Stimulated activated CD8-positive, alpha-beta memory T cell treated with anti-CD3 and anti-CD28 coated beads, Interleukin-7, amount 100 ng/mL, for 48 hours (primary cell): ENCODE results near the gene VHLL.
"Not testable (repeated sequence)": the region's sequence is repeated elsewhere in the genome, so short reads cannot be mapped to it uniquely, and the experiment has no call there.

Experiments used
- DNase-seq, 2 donors: peaks; one replicate each; pipeline ENCODE4 v3.0.0-alpha.2; 2020; ENCODE audit warnings: low read depth in 1 of 2; ENCODE audit errors: extremely low read depth in 1 of 2

VHLL gene

DNA sequence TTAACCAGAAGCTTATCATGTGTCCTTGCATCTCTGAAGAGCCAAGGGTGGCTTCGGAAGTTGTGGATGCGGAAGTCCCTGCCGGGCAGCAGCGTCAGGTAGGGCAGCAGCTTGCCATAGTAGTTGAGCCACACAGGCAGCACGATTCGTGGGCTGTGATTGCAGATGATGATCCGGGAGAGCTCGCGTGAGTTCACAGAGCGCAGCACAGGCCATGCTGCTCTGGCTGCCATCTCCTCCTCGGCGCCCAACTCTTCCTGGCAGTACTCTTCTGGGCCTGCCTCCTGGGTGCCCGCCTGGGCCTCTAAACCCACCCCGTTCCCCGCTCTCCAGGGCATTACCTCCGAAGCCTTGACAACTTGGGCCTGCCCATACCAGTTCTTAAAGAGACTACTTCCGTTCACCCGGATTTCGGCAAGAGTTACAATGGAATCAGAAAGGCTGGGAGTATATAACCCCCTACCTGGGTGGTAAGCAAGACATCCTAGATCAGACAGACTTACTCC is at the start of gene VHLL:
TSS of gene VHLL (minus strand) at position 456 of the 506 bp plus-strand sequence. CDS start at position 338, 118 bp downstream.
- no peak for DNase-seq

DNA sequence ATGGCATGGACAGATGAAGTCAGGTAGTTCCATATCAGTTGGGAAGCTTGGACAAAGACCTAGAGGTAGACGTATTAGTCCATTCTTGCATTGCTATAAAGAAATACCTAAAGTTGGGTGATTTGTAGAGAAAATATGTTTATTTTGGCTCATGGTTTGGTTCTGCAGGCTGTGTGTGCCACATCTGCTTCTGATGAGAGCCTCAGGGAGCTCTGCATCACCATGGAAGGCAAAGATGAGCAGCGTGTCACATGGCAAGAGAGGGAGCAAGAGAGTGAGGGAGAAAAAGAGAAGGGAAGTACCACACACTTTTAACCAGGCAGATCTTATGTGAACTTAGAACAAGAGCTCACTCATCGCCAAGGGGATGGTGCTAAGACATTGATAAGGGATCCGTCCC is 48.2 kb upstream of the VHLL start:
- no peak for DNase-seq

DNA sequence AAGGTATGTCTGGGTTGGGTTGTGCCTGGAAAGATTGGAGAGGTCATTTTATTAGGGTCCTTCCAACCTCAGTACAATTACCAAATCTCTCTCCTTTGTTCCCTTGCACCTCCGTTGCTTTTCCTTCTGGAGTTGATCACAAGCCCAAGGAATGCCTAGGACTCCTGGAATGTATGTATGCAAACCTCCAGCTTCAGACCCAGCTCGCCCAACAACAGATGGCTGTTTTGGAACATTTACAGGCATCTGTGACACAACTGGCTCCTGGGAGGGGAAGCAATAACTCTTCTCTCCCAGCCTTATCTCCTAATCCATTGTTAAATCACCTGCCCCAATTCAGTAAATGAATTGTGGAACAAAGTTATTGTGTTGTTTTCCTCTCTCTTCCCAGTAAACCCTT is 47.5 kb upstream of the VHLL start:
- DNase-seq: no peak

DNA sequence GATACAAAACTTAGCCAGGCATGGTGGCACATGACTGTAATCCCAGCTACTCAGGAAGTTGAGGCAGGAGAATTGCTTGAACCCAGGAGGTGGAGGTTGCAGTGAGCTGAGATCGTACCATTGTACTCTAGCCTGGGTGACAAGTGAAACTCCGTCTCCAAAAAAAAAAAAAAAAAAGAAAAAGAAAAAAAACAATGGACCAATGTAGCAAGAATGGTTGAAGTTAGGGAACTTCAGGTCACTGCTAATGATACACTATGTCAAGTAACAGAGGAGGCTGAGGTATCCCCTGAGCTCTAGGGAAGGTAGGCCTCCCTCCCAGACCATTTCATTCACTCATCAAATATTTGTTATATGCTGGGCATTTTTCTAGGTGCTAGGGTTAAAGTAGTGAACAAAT is 46.9 kb upstream of the VHLL start:
- not testable (repeated sequence) for DNase-seq

DNA sequence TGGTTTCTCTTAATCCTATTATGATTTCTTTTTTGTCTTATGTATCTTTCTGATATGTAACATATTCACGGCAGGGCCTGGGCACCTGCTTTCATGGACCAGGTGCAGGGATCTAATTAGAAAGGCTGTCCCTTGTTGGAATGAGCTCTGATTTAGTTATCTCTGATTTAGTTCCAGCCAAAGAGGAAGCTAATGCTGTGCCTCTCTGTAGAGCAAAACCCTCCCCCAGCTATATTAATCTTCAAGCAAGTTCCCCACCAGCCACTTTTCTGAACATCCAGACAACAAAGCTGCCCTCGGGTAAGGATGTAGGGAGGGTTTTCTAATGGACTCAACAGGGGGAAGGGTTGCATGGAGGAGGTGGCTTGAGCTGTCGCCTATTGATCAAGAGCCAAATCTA is 45.3 kb upstream of the VHLL start:
- no peak for DNase-seq

DNA sequence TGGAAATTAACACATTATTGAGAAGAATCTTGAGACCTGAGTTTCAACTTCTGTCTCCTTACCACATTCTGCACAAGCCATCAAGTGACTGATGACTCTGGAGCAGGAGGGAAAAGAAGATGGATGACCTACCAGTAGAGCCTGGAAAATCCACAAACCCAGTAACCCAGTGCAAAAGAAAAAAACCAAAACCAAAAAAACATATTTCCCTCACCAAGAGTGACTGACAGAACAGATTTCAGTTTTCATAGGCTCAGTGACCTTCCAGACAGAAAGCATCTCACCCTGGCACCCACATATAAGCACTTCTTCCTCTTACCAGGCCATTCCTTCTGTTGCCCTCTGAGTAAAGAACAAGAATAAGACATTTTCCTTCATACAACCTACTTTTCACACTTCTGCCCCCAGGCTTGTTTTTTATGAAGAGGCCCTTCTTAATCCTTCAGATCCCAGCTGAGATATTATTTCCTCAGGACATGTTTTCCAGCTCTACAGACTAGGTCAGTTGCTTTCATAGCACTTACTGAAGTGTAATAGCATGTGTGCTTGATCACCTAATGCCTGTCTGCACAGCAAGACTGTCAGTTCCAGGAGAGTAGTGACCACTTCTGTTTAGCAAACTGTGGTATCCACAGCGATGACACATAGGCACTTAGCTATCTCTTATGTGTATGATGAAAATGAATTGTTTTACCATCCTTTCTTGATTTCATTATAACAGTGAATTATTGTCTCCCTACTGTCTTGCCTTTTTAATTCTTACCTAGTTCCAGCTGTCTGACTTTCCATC is 43.3 kb upstream of the VHLL start:
- DNase-seq: no peak

DNA sequence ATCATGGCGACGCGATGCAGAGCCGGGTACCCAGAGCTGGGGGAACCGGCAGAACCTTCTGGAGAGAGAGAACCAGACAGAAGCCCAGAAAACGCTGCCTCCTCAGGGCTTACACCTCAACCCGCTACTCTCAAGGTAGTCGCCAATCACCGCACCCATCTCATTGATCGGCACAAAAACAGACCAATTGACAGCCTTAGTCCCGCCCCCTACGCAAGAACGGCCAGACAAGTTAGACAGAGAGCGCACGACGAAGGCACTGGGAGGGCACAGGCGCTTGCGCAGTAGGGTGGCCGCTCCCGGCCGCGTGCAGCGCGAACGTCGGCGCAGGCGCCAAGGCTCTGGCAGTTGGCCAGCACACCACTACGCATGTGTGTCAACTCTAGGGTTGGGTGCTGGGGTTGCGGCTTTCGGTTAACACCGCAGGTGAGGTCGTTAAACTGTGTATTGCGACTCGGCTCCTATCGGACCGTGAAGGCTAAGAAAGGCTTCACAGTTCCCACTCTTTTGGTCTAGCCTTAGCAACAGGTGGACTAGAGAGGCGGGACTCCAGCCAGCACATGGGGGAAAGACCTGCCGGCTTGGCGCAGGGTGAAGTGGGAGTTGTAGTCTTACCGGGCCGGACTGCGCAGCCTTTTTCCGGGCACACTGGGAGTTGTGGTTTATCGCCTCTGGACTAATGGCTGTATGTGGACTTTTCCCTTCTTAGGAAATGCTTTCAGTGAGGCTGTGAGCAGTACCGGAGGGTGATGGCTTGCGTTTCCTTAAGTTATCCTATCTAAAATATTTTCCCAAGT is 39.3 kb upstream of the VHLL start, which contains the start of the genes CCT3 and TSACC:
TSS of gene CCT3 (minus strand) at position 113 of the 797 bp plus-strand sequence. CDS start at position 5, 108 bp downstream.
TSS of gene TSACC (plus strand) at position 347 of the 797 bp plus-strand sequence. CDS start 1,232 bp downstream, outside the sequence.
- DNase-seq: peak; percentile 97 to 100

DNA sequence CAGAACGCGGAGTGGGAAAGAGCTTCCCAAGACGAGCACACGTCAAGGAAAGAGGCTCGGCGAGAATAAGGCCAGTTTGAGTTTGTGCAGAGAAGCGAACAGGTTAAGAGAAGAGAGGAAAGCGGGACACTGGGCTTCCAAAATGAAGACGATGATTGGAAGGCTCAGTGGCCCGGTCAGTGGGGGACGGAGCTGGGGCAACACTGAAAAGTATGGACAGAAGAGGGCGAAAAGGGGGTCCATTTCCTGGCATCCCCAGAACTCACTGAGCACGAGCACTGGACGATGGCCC is 38.7 kb upstream of the VHLL start:
- peak in 1 of 2 donors; percentile 1 for DNase-seq

DNA sequence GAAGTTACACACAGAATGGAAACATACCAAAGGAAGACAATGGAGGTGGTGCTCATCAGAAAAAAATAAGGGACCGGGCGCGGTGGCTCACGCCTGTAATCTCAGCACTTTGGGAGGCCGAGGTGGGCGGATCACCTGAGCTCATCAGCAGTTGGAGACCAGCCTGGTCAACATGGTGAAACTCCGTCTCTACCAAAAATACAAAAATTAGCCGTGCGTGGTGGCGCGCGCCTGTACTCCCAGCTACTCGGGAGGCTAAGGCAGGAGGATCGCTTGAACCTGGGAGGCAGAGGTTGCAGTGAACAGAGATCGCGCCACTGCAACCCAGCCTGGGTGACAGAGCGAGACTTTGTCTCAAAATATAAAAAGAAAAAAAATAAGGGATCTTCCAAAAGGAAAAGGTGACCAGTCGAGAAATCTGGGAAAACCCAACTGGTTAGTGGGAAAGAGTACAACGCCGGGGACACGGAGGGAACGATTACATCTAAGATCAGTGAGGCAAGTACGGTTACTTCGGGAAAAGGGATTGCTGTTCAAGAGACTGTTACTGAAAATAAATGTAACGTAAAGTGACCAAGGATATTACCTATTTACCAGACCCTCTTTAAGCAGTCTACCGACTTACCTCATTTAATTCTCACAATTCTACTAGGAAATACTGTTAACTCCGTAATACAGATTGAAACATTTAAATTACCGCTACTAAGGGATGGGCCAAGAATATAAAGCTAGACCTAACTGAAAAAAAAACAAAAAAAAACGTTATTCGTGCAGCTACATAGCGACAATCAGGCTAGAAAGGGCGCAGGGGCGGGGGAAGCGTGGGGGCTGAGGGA is 38.2 kb upstream of the VHLL start:
- peak in 1 of 2 donors; percentile 17 for DNase-seq

DNA sequence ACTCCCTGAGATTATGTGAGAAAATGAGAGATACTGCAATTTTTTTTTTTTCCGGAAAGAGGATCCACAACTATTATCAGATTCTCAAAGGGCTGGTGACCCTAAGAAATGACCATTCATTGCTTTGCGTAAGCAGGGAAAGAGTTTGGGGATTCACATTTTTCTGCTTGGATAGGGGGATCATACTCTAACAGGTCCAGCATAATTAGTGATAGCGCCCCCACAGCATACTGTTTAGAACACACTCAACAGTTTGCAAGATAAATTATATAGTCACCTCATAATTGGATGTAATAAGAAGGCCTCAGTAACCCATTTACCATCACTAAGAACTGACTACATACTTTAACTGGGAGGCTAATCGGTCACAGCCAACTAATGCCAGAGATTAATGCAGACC is 37.1 kb upstream of the VHLL start:
- DNase-seq: no peak

DNA sequence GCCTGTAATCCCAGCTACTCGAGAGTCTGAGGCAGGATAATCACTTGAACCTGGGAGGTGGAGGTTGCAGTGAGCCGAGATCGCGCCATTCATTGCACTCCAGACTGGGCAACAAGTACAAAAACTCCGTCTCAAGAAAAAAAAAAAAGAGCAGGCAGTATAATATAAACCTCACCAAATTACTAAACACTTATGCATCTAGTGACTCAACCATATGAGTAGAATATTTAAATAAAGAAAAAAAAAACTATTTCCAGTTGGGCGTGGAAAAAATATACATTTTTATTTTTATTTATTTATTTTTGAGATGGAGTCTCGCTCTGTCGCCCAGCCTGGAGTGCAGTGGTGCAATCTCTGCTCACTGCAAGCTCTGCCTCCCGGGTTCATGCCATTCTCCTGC is 24.1 kb upstream of the VHLL start:
- not testable (repeated sequence) for DNase-seq

DNA sequence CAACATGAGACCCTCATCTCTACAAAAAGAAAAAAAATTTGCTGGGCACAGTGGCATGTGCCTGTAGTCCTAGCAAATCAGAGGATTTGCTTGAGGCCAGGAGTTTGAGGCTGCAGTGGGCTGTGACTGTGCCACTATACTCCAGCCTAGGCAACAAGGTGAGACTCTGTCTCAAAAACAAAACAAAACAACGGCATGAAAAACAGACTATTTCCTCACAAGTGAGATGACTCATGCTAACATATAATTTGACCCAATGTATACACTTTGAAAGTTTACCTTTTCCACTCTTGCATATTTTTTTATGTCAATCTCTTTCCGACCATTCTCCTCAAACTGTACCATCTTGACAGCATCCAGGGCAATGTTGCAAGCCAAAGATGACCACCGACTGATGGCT is 21.5 kb upstream of the VHLL start:
- no peak for DNase-seq

DNA sequence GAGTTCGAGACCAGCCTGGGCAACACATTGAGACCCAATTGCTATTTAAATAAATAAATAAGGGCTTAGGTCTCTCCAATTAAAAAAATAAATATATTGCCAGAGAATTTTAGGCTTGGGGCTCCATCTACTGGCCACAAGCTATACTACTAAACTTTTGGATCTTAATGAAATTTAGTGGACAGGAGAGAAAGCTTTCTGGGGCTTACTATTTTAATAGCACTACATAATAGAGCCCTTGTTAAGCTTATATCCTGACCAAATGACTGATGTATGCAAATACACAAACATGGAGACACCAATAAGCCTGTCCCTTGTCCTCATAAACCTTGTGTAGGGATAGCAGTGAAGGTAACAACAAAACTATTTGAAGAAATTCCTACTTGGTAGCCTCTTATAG is 20.6 kb upstream of the VHLL start:
- DNase-seq: no peak

DNA sequence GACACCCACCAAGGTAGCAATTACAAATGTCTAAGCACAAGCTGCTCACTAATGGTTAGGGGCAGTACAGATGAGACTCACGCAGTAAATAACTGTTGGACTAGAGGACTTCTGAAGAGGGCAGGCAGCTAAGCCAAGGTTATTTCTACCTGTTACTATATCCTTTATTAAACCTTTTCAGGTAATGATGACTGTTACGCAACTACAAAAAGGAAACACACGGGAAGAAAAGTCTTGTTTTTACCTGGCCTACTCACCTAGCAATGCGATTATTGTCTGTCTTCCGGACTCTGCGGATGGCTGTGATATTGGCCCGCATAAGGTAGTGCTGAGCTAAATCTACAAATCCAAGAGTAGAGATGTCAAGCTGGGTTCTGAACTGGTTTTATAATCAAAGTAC is 17.8 kb upstream of the VHLL start:
- DNase-seq: no peak

DNA sequence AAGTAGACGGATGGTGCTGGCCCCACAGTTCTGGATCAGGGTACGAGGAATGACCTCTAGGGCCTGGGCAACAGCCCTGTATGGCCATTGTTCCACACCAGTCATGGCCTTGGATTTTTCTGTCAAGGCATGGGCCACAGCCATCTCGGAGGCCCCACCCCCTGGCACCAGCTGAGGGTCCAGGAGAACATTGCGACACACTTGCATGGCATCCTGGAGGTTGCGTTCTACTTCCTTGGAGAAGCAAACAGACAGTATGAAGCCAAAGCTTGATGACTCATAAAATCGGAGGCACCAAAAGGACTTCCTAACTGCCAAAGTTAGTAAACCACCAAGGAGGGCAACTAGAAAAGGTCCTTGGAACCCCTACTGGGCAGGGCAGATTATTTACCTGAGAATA is 11.9 kb upstream of the VHLL start:
- no peak for DNase-seq

DNA sequence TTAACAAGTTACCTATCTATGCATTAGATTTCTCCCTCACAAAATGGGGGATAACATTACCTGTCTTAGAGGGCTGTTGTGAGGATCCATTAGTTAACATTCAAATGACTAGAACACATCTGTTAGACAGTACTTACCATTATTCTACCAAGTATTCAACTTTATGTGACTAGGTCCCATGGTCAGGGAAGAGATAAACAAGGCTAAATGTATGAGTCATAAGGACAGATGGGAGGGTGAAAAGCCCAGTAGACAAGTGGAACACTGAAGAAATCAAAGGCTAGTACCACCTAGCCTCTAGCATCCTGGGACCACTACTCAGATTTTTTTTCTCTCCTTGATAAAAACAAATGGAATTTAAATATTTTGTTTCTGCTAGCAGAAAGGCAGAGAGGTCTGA is 9.0 kb upstream of the VHLL start:
- DNase-seq: no peak

DNA sequence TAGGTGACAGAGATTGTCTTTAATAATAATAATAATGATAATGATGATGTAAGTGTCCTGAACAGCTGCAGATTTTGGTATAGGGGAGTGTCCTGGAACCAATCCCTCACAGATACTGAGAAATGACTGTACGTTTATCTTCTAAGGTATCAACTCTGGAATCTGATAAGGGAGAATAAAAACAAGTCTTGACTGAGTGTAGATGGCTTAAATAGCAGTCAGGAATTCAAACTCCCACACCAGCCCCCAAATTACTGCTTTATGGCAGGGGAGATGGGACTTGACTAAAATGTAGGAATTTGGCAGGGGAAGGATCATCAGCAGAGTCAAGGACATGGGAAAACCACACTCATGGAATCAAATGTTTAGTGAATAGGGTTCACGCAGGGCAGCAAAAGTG is 6.1 kb upstream of the VHLL start:
- DNase-seq: no peak

DNA sequence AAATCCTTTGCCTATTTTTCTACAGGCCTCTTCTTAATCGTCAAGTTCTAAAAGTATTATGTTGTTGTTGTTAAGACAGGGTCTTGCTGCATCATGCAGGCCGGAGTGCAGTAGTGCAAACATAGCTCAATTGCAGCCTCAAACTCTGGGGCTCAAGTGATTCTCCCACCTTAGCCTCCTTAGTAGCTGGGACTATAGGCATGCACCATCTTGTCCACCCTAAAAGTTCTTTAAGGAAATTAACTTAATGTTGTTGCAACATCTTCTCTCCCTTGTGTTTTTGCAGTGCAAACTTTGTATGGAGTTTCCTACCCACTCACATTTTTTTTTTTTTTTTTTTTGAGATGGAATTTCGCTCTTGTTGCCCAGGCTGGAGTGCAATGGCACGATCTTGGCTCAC is 4.1 kb upstream of the VHLL start:
- DNase-seq: no peak

DNA sequence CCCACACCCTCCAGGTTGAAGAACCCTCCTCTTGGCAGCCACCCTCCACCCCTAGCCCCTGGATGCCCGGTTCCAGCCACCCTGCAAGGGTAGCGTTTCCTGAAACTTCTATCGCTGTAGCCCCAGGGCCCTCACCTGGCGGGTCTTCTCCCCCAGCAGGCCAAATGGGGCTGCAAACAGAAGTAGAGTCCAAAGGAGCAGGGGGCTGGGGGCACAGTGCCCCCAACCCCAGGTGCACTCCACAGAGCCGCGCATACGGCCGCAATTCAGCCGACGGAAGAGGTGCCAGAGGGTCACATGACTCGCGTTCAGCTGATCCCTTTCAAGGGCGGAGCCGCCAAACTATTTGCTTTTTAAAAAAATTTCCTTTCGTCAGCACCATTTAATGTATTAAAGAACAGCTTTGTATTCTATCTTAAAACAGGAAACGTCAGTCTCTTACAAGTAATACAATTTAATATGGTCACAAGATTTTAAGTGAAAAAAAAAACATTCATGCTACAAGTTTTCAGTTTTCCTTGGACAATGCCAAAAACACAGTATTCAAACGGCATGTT is 3.6 kb downstream of the VHLL start, which contains the start of gene GLMP:
TSS of gene GLMP (minus strand) at position 289 of the 557 bp plus-strand sequence. CDS start at position 255, 34 bp downstream.
- no peak for DNase-seq

DNA sequence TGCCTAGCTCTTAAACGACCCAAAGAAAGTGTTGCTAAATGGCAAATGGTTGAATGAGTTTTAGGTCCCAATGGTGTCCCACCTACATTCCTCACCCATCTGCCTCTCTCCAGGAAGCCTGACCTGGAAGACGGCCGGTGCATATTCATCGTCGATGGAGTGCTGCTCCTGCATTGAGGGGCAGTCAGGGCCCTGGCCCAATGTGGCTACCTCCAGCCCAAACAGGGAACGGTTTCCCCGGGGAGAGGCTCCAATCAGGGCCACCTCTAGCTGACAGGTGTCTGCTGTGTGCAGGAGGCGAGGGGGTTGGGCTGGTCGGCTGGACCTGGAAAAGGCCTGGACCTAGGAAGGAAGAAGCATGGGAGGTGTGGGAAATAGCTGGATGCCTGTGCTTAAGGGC is 5.2 kb downstream of the VHLL start:
- no peak for DNase-seq

DNA sequence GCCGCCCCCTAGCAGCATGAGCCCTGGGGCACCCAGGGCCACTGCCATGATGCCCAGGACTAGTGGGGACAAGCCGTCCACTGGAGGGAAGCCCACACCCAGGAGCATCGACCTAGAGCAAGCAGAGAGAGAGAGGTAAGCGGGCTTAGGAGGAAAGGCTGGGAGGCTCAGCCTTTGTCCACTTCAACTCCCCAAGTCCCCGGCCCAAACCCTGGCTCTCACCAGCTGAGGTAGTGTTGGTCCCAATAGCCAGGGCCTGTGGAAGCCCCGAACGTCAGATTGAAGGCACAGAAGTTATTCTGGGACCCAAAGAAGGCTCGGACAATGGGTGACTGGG is 6.0 kb downstream of the VHLL start:
- DNase-seq: no peak
